A549 (cell line): ENCODE measurements around the gene NOS2.

ENCODE experiments used
- BHLHE40 ChIP-seq: IDR thresholded peaks from 2 replicates; pipeline ENCODE4 v1.6.1; 2012; ENCODE audit warnings: low read depth, low read length, inconsistent platforms
- CTCF ChIP-seq: fragments of >200 bp; sonication (Bioruptor Twin); formaldehyde crosslinking; IDR thresholded peaks from 3 replicates; pipeline ENCODE4 v1.5.1; 2016
- ELK1 ChIP-seq: fragments of 150-350 bp; IDR thresholded peaks from 2 replicates; pipeline ENCODE4 v1.6.1; 2014; ENCODE audit warnings: low read depth, mild to moderate bottlenecking, low read length
- EP300 ChIP-seq, 2 experiments: fragments of >200 bp; sonication (Bioruptor Twin); formaldehyde crosslinking; IDR thresholded peaks; 2 replicates in 1 of 2; 3 replicates in 1 of 2; pipeline ENCODE4 v1.6.1; 2016 to 2017
- ESRRA ChIP-seq: fragments of 150-350 bp; IDR thresholded peaks from 2 replicates; pipeline ENCODE4 v1.6.1; 2014; ENCODE audit warnings: mild to moderate bottlenecking, low read length, borderline replicate concordance
- JUN ChIP-seq, 2 experiments: fragments of >200 bp; sonication (Bioruptor Twin); formaldehyde crosslinking; IDR thresholded peaks; 2 replicates in 1 of 2; 3 replicates in 1 of 2; pipeline ENCODE4 v1.6.1; 2016 to 2017
- JUNB ChIP-seq: fragments of >200 bp; sonication (Bioruptor Twin); formaldehyde crosslinking; IDR thresholded peaks from 2 replicates; pipeline ENCODE4 v1.6.1; 2016
- MAX ChIP-seq: IDR thresholded peaks from 2 replicates; pipeline ENCODE4 v1.6.1; 2012
- POLR2A ChIP-seq: IDR thresholded peaks from 2 replicates; pipeline ENCODE4 v1.6.1; 2012; ENCODE audit warnings: mild to moderate bottlenecking, low read length
- SMC3 ChIP-seq: fragments of >200 bp; sonication (Bioruptor Twin); formaldehyde crosslinking; IDR thresholded peaks from 3 replicates; pipeline ENCODE4 v1.6.1; 2018; ENCODE audit warnings: inconsistent platforms

- TF ChIP-seq MAX (no peak), POLR2A (no peak), EP300 (IDR thresholded peaks at IDR 0.05) (no peak), SMC3 (no peak), ELK1 (no peak), ESRRA (no peak), BHLHE40 (no peak), CTCF (no peak), JUN (IDR thresholded peaks at IDR 0.05) (no peak), JUNB (no peak)
Observed at GRCh38 chr17:27840688-27841087, 40.4 kb upstream of the NOS2 start.
